OCI-LY3 (cell line): ENCODE results near the gene LPCAT1.

ENCODE experiments used
- H2AFZ ChIP-seq: fragments of 200-600, 300-600 bp; shearing (Covaris generic); 2 replicates; pipeline ENCODE4 v1.6.0; 2014; ENCODE audit warnings: antibody characterized with exemption, low read depth, low read length
- H3K27ac ChIP-seq: fragments of 200-600, 300-600 bp; sonication (generic); 2 replicates; pipeline ENCODE4 v1.5.1; 2014; ENCODE audit warnings: mild to moderate bottlenecking, low read length, moderate library complexity, mixed read lengths
- H3K27me3 ChIP-seq: fragments of 200-600, 300-600 bp; sonication (generic); 2 replicates; pipeline ENCODE4 v1.6.1; 2014; ENCODE audit warnings: low read depth, low read length, mixed read lengths
- H3K36me3 ChIP-seq: fragments of 200-600, 300-600 bp; sonication (generic); replicated peaks from 2 replicates; pipeline ENCODE3; 2014; ENCODE audit warnings: low read depth, low read length, mixed read lengths
- H3K4me1 ChIP-seq: fragments of 300-600, 200-600 bp; sonication (generic); 2 replicates; pipeline ENCODE4 v1.6.1; 2014; ENCODE audit warnings: low read length, mixed read lengths
- H3K4me2 ChIP-seq: fragments of 200-600, 300-600 bp; sonication (generic); 2 replicates; pipeline ENCODE4 v1.6.1; 2014; ENCODE audit warnings: low read length, mixed read lengths
- H3K4me3 ChIP-seq: fragments of 300-600, 200-600 bp; sonication (generic); 2 replicates; pipeline ENCODE4 v1.5.1; 2014; ENCODE audit warnings: antibody characterized with exemption, mild to moderate bottlenecking, low read length, moderate library complexity
- H3K79me2 ChIP-seq: fragments of 300-600, 200-600 bp; shearing (Covaris generic); 2 replicates; pipeline ENCODE4 v1.6.1; 2014; ENCODE audit warnings: mild to moderate bottlenecking, low read length, mixed read lengths
- H3K9ac ChIP-seq: fragments of 300-600, 200-600 bp; shearing (Covaris generic); 2 replicates; pipeline ENCODE4 v1.6.0; 2014; ENCODE audit warnings: mild to moderate bottlenecking, low read length, moderate library complexity
- H3K9me3 ChIP-seq: fragments of 200-600, 300-600 bp; shearing (Covaris generic); 2 replicates; pipeline ENCODE4 v1.6.1; 2014; ENCODE audit warnings: low read length, mixed read lengths; ENCODE audit not compliant: insufficient read depth
- H4K20me1 ChIP-seq: fragments of 200-600, 300-600 bp; sonication (generic); 2 replicates; pipeline ENCODE4 v1.6.1; 2016; ENCODE audit warnings: low read length, mixed read lengths; ENCODE audit not compliant: insufficient read depth
- CTCF ChIP-seq: fragments of 200-600, 300-600 bp; sonication (generic); IDR thresholded peaks from 2 replicates; pipeline ENCODE4 v1.5.1; 2014; ENCODE audit warnings: antibody characterized with exemption, low read length, low read depth
- EZH2phosphoT487 ChIP-seq: fragments of 200-600 bp; shearing (Covaris generic); IDR thresholded peaks from 2 replicates; pipeline ENCODE4 v1.6.1; 2018; ENCODE audit warnings: antibody characterized with exemption, mixed run types, low read depth

The LPCAT1 gene

DNA sequence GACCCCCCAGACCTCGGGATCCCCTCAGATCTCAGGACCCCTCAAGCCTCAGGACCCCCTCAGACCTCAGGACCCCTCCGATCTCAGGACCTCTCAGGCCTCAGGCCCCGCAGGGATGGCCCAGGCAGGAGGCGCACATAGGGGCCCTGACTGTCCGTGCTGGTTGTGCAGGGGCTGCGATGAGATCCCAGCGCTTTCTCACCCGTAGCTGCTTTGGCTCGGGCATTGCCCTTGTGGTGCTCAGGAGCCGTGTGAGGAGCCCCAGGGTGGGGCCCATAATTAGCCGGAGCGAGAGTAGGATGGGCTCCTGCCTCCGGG lies 680 bp upstream of the LPCAT1 start:
- H3K9ac ChIP-seq: peak overlapping the region; percentile 99
- H4K20me1 ChIP-seq: peaks cover 29% of the 10 kb centered on the region
- peaks cover 52% of the 10 kb centered on the region for H3K79me2 ChIP-seq
- peak overlapping the region; percentile 96 for H3K4me2 ChIP-seq
- peaks cover 29% of the 10 kb centered on the region for H3K36me3 ChIP-seq
- H2AFZ ChIP-seq: no peak overlapping the region
- peaks cover 29% of the 10 kb centered on the region for H3K4me1 ChIP-seq
- peak overlapping the region; percentile 73 for H3K27ac ChIP-seq
- H3K4me3 ChIP-seq: peak overlapping the region; percentile 88
- TF ChIP-seq EZH2phosphoT487: no peak
- no peak for TF ChIP-seq CTCF
- no peaks in the 10 kb centered on the region for H3K27me3 ChIP-seq
- no peaks in the 10 kb centered on the region for H3K9me3 ChIP-seq

GRCh38 chr5:1523480-1523792 lies 324 bp downstream of the LPCAT1 start:
- peak overlapping the region; percentile 67 for H3K27ac ChIP-seq
- H2AFZ ChIP-seq: no peak overlapping the region
- peaks cover 34% of the 10 kb centered on the region for H3K4me1 ChIP-seq
- peaks cover 36% of the 10 kb centered on the region for H3K36me3 ChIP-seq
- no peak for TF ChIP-seq EZH2phosphoT487
- no peak for TF ChIP-seq CTCF
- H3K27me3 ChIP-seq: no peaks in the 10 kb centered on the region
- H3K9ac ChIP-seq: peak overlapping the region; percentile 84
- H3K4me2 ChIP-seq: peak overlapping the region; percentile 96
- H3K79me2 ChIP-seq: peaks cover 62% of the 10 kb centered on the region
- H3K4me3 ChIP-seq: peak overlapping the region; percentile 88
- H3K9me3 ChIP-seq: no peaks in the 10 kb centered on the region
- peaks cover 39% of the 10 kb centered on the region for H4K20me1 ChIP-seq

GRCh38 chr5:1522601-1523479 lies 920 bp downstream of the LPCAT1 start:
- H3K4me1 ChIP-seq: peaks cover 36% of the 10 kb centered on the region
- TF ChIP-seq CTCF: no peak
- H4K20me1 ChIP-seq: peaks cover 45% of the 10 kb centered on the region
- peak overlapping the region; percentile 84 for H3K9ac ChIP-seq
- peak overlapping the region; percentile 67 for H3K27ac ChIP-seq
- peak overlapping the region; percentile 96 for H3K4me2 ChIP-seq
- H3K9me3 ChIP-seq: no peaks in the 10 kb centered on the region
- H2AFZ ChIP-seq: no peak overlapping the region
- H3K4me3 ChIP-seq: peak overlapping the region; percentile 88
- no peaks in the 10 kb centered on the region for H3K27me3 ChIP-seq
- peaks cover 39% of the 10 kb centered on the region for H3K36me3 ChIP-seq
- peaks cover 68% of the 10 kb centered on the region for H3K79me2 ChIP-seq

DNA sequence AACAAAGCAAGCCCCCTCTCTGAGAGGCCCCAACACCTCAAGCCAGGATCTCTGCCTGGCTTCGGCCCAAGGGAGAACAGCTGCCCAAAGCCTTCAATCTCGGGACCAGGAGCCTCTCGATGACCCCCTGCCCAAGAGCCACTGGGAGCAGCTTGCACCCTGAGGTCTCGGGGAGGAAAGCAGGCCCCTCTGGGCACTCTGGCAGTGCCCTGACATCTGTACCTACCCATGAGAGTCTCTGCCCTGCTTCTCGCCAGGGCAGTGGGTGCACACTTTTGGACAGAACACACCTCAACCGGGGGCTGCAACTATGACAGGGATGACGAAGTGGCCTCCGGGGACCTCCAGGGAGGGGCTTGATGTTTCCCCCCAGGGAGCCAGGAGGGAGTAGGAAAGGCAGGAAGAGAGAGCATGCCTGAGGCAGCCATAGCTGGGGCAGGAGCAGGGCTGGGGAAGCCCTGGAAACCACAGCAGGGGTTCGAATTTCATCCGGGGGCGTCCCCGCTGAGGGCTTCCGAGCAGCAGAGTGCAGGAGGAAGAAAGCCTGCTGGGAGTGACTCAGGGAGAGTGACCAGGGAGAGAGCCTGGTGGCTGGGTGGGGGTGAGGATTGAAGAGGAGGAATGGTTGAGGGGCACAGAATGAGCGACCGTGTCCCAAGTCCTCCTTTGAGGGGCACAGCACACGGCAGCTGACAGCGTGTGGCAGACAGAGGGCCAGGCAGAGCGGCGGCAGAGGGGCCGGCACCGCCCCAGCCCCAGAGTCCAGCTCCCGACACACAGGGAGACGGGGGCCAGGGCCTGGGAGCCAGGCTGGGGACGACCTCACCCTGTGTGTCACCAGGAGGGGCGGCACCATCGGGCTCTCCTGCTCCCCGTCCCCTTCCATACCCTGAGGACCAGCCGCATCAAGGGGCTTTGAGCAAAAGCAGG lies 1.8 kb downstream of the LPCAT1 start:
- H3K4me1 ChIP-seq: peaks cover 46% of the 10 kb centered on the region

More for the DNA sequence above, 1.8 kb downstream of the LPCAT1 start:
- H3K27me3 ChIP-seq: no peaks in the 10 kb centered on the region
- no peak for TF ChIP-seq CTCF
- TF ChIP-seq EZH2phosphoT487: no peak
- no peaks in the 10 kb centered on the region for H3K9me3 ChIP-seq
- H3K4me2 ChIP-seq: peak overlapping the region; percentile 96
- H3K4me3 ChIP-seq: peak overlapping the region; percentile 88
- H3K27ac ChIP-seq: peak overlapping the region; percentile 67
- H3K9ac ChIP-seq: peak overlapping the region; percentile 84
- H3K79me2 ChIP-seq: peaks cover 77% of the 10 kb centered on the region
- H4K20me1 ChIP-seq: peaks cover 54% of the 10 kb centered on the region
- peaks cover 48% of the 10 kb centered on the region for H3K36me3 ChIP-seq
- no peak overlapping the region for H2AFZ ChIP-seq
